NOMO-1 treated with DMSO at 0.1 percent for 48 hours (cell line): ENCODE measurements around the gene RYR1.

Experiments
- DNase-seq: peaks from one replicate; lab custom pipeline; 2025; ENCODE audit not compliant: unreplicated experiment; lab: John Stamatoyannopoulos, UW

RYR1 gene

GRCh38 chr19:38433268-38433733, at the start of gene RYR1:
Gene RYR1 (plus strand): TSS chr19:38433691. CDS start chr19:38433830, 139 bp downstream.
- DNase-seq, result peak; percentile 9

DNA sequence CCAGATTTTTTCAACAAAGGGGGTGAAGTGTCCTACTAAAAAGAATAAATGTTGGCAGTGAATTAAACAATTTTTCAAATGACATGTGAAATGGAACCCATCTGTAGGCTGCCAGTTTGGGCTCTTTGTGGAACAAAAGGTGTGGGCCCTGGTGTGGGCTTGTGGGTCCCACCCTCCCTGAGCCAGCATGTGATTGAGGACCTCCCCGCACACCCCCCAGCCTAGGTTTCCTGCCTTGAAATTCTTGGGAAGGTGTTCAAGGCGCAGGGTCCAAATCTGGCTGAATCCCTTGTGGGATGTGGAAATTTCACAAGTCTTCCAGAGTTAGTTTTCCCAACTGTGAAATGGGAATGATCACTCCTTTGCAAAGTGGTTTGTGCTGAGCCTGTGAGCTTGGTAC, 49.7 kb upstream of the RYR1 start:
- DNase-seq, result no peak

GRCh38 chr19:38384209-38385027, 49.1 kb upstream of the RYR1 start:
- no peak for DNase-seq

GRCh38 chr19:38385057-38385803, 48.3 kb upstream of the RYR1 start:
- DNase-seq, result no peak

DNA sequence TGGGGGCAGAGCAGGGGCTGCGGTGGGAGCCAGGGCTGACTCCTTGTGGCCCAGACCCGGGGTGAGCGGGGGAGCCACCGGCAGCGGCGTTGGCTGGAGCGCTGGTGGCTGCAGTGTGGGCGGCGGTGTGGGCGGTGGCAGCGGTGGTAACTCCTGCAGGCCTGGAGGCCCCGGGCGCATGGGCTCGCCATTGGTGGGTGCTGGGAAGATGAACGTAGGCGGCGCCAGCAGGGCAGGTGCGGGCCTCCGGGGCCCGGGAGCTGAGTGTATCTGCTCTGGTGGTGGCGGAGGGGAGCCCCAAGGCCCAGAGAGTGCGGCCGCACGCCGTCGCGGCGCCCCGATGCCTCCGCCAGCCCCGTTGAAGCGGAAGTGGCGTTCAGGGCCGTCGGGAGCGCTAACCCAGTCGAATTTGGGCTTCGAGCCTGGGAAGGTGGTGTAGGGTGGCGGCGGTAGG, 47.7 kb upstream of the RYR1 start:
- DNase-seq, result no peak

GRCh38 chr19:38386300-38386970, 47.1 kb upstream of the RYR1 start:
- no peak for DNase-seq

DNA sequence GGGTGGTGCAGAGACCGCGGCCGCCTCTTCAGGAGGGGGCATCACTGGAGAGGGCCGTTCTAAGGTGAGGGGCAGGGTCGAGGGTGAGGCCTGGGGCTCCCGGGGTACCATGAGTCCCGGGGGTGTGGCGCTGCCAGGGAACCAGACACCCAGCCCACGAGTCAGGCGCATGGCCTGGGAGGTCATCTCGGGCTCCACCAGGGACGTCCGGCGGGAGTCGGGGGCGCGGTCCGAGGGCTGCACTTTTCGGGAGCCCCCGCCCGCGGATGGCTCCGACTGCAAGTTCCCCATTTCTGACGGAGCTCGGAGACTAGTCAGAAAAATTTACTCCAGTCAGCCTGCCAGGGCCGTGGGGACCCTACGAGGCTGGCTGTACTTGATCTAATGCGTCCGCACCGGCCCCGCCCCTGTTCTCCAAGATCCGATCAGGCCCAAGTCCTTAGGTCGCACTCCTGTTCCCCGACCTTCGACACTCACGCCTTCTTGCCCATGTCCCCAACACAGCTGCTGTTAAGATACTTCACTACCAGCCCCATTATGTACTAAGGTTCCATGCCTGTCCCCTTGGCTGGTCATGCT, 46.4 kb upstream of the RYR1 start:
- DNase-seq, result peak; percentile 43

DNA sequence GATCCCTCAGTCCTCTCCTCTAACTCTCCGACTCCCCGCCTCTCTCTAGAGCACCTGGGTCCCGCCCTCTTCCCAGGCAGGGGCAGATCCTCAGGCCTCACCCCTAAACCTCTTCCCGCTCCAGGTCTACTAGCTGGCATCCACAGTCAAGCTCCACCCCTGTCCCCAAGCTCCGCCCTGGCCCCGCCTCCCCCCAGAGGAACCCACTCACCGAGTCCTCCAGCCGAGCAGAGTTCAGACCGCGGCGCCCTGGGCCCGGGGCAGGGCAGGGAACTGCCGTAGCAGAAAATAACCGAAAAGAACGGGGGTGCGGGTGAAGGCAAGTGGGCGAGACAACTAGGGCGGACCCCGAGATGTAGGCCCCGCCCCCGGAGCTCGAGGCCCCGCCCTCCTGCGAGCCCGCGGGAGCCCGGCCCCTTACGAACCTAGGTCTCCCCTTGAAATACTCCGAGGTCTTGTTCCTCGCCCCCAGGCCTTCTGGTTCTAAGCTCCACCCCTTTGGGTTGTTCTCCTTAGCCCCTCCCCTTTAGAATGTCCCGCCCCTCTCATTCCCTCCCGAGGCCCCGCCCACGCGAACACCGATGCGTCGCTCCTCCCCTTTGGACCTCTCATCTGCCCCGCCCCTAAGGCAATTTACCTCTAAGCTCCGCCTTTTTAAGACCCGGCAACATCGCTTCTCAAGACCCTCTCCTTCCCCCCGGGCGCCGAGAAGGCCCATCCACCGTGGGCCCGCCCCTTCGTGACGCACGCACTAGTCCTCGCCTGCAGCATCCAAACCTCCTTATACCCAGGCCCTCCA, 45.7 kb upstream of the RYR1 start, which contains the start of gene GGN:
TSS of gene GGN (minus strand) at position 485 of the 799 bp plus-strand sequence. CDS start 773 bp downstream, outside the sequence.
- peak; percentile 62 for DNase-seq

GRCh38 chr19:38388349-38389100, 45.0 kb upstream of the RYR1 start, which contains the start of gene SPRED3:
Gene SPRED3 (plus strand): TSS chr19:38388697. CDS start chr19:38390303, 1,606 bp downstream.
- DNase-seq, result no peak

- DNase-seq, result no peak
Measured at GRCh38 chr19:38389101-38389925, 44.2 kb upstream of the RYR1 start.

DNA sequence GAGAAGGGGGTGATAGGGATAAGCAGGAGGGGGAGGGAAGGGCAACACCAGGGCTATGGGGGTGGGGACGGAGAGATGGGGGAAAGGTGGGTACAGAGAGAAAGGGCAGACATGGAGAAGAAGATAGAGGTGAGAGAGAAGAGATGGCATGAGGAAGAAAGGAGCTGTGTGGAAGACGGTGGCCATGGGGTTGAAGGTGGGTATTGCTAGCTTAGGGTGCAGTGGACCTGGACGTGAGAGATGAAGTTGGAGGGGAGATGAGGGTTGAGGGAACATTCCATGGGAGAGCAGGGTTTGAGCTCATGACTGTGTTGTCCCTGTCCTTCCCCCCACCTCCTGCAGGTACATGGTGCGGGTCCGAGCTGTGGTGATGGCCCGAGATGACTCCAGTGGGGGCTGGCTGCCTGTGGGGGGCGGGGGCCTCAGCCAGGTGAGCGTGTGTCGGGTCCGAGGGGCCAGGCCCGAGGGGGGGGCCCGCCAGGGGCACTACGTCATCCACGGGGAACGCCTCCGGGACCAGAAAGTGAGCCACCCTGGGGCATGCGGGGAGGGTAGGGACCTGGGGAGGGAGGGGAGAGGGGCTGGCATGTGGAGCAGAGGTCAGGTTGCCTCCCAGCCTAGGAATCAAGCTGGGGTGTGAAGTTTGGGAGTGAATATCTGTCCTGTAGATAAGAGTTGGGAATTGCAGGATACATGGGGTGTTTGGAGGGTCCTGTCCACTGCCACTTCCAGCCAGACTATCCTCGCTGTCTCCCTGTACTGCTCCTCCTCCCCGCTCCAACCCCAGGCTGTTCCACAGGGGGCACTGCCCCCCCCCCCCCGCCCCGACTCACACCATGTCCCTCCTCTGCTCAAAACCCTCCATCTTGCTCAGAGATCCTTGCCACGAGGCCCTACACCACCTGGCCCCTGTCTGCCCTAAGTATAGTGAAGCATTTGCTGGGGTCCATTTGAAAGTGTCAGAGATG, 43.2 kb upstream of the RYR1 start:
- no peak for DNase-seq

- no peak for DNase-seq
Measured at GRCh38 chr19:38391911-38392464, 41.5 kb upstream of the RYR1 start.

DNA sequence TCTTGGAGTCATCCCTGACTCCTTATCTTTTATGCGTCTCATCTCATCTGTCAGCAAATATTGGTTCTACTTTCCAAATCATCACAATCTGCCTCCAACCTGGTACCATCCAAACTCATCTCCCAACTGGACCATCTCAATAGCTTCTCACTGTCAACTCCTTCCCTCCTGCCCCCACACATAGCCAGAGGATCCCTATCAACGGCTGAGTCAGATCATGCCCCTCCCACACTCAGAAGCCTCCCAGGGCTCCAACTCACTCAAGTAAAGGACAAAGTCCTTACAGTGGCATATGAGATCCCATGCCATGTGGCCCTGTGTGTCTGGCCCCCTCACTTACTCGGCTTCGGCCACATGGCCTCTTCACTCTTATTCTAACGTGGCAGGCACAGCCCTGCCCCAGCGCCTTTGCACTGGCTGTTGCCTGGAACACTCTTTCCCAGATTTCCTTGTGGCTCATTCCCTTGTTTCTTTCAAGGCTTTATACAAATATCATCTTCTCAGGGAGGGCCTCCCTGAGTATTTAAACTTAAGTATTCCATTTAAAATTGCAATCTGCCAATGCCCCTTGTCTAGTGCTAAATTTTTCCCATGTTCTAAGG, 40.7 kb upstream of the RYR1 start:
- DNase-seq, result no peak

DNA sequence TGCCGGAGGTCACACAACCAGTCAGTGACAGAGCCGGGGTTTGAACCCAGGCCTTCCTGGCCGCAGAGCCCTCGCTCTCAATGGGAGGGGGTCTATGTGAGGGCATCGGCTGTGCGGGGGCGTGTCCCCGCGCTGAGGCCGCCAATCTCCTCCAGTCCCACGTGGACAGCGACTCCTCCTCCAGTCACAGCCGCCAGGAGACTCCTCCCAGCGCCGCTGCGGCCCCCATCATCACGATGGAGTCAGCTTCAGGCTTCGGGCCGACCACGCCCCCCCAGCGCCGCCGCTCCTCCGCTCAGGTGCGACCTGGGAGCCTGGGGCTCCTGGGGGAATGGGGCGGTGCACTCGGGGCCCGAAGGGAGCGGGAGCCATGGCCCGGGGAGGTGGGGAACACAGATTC, 39.0 kb upstream of the RYR1 start:
- no peak for DNase-seq

DNA sequence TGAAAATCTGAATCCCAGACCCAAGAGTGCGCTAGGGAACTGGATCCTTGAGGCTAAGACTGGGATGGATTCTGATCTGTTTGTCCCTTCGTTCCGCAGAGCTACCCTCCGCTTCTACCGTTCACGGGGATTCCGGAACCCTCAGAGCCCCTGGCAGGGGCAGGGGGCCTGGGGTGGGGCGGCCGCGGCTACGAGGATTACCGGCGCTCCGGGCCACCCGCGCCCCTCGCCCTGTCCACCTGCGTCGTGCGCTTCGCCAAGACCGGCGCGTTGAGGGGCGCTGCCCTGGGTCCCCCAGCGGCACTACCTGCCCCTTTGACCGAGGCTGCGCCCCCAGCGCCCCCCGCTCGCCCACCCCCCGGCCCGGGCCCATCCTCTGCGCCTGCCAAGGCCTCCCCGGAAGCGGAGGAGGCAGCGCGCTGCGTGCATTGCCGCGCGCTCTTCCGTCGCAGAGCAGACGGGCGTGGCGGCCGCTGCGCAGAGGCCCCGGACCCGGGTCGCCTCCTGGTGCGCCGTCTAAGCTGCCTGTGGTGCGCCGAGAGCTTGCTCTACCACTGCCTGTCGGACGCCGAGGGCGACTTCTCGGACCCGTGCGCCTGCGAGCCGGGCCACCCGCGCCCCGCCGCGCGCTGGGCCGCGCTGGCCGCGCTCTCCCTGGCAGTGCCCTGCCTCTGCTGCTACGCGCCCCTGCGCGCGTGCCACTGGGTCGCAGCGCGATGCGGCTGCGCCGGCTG, 37.9 kb upstream of the RYR1 start:
- no peak for DNase-seq

GRCh38 chr19:38399081-38399480, 34.4 kb upstream of the RYR1 start:
- DNase-seq, result no peak
